Panc1 (cell line): ENCODE measurements around the gene SULT1E1. TPM values are rescaled to one million over a fixed set of nuclear protein-coding genes. Genes with fewer than 3 reads are reported as not detected.

Source experiments
- ATAC-seq: fragments of 200-7000 bp; cut with Tn5 transposase; 2 replicates; pipeline ENCODE4 v1.9.1; 2020; ENCODE audit warnings: mild to moderate bottlenecking, moderate library complexity
- BruUV-seq: library from RNA; stranded (reverse); fragments of 400-500 nt; replicated peaks from 2 replicates; lab custom pipeline; 2021; lab: Mats Ljungman, UMichigan
- CTCF ChIA-PET: fragments of 300-600 bp; sonication (Branson Sonifier 250); formaldehyde crosslinking; loops from one replicate; lab custom pipeline; 2022; ENCODE audit warnings: antibody characterized with exemption; lab: Charles Lee
- POLR2A ChIA-PET: fragments of 300-600 bp; sonication (Branson Sonifier 250); formaldehyde crosslinking; loops from one replicate; lab custom pipeline; 2022; ENCODE audit warnings: antibody characterized with exemption; lab: Charles Lee
- DNase-seq: peaks from one replicate; pipeline ENCODE4 v3.0.0-alpha.2; 2010; ENCODE audit warnings: low read depth, low spot score
- H3K27ac ChIP-seq: 2 replicates; pipeline ENCODE4 v1.5.1; 2011; ENCODE audit warnings: mild to moderate bottlenecking, low read length, inconsistent platforms
- H3K27me3 ChIP-seq: fragments of 200-500 bp; sonication (Bioruptor generic); 2 replicates; pipeline ENCODE4 v1.6.0; 2014; ENCODE audit warnings: low read length, inconsistent platforms; ENCODE audit not compliant: control insufficient read depth, insufficient read depth
- H3K36me3 ChIP-seq: fragments of 200-500 bp; sonication (Bioruptor generic); 2 replicates; pipeline ENCODE4 v1.5.1; 2014; ENCODE audit warnings: inconsistent platforms, mild to moderate bottlenecking, low read length, moderate library complexity; ENCODE audit not compliant: control insufficient read depth, insufficient read depth
- H3K4me1 ChIP-seq: 2 replicates; pipeline ENCODE4 v1.5.1; 2011; ENCODE audit warnings: inconsistent platforms, mild to moderate bottlenecking, low read length, moderate library complexity; ENCODE audit not compliant: control insufficient read depth, insufficient read depth
- H3K4me3 ChIP-seq, 2 experiments: 2 replicates each; pipeline ENCODE4 v1.5.1; 2011 to 2012; ENCODE audit warnings: low read depth in 2 of 2, low read length in 2 of 2, mild to moderate bottlenecking in 2 of 2, inconsistent platforms in 1 of 2, moderate library complexity in 1 of 2
- H3K9me3 ChIP-seq: fragments of 200-500 bp; sonication (Bioruptor generic); 2 replicates; pipeline ENCODE4 v1.5.1; 2014; ENCODE audit warnings: low read depth, mild to moderate bottlenecking, inconsistent platforms, low read length, moderate library complexity; ENCODE audit not compliant: control insufficient read depth, insufficient read depth
- CTCF ChIP-seq: fragments of 450-650 bp; IDR thresholded peaks from 2 replicates; pipeline ENCODE4 v1.5.1; 2017; ENCODE audit warnings: mild to moderate bottlenecking
- POLR2AphosphoS5 ChIP-seq: IDR thresholded peaks from 2 replicates; pipeline ENCODE4 v1.6.1; 2012; ENCODE audit warnings: mild to moderate bottlenecking, low read depth, low read length, moderate library complexity
- REST ChIP-seq, 2 experiments: IDR thresholded peaks; 2 replicates each; pipeline ENCODE4 v1.6.1; 2011 to 2012; ENCODE audit warnings: low read depth in 2 of 2, control low read depth in 1 of 2, low read length in 1 of 2, mild to moderate bottlenecking in 1 of 2, moderate library complexity in 1 of 2; ENCODE audit not compliant: insufficient read depth in 1 of 2
- SIN3A ChIP-seq: IDR thresholded peaks from 2 replicates; pipeline ENCODE4 v1.6.1; 2012; ENCODE audit warnings: low read depth, mild to moderate bottlenecking, low read length, moderate library complexity, borderline replicate concordance; ENCODE audit not compliant: insufficient read depth
- TCF7L2 ChIP-seq: IDR thresholded peaks from 2 replicates; pipeline ENCODE4 v1.6.1; 2011; ENCODE audit warnings: mild to moderate bottlenecking, low read depth, low read length, inconsistent platforms
- in situ Hi-C: cut with HindIII; loops from 2 replicates; pipeline ENCODE4 v1.10.0; 2016; ENCODE audit warnings: low sequenced_read_pairs, low pct_unique_long_range_greater_than_20kb
- intact Hi-C: fragments of 100-400 bp; cut with micrococcal nuclease; formaldehyde crosslinking; loops from one replicate; pipeline ENCODE4 v1.10.0; 2022; ENCODE audit not compliant: unreplicated experiment
- total RNA-seq: library from RNA; stranded (reverse); gene quantifications from one replicate; pipeline ENCODE4 v1.2.1, GENCODE V29; 2021; ENCODE audit not compliant: unreplicated experiment

SULT1E1 gene
- total RNA-seq, 1 experiment from 2014 or later = not detected

- no peak overlapping the region for H3K4me3 ChIP-seq
- DNase-seq (no peak), ATAC-seq (no peak)
- CTCF ChIA-PET = no interaction called here
- in situ Hi-C loops (no loop called here), intact Hi-C loops (loop anchor here (5.0 to 10.0 kb wide), 2 partner anchors 288 to 610 kb away; no protein-coding TSS in a partner anchor)
- H3K27ac ChIP-seq = no peak overlapping the region
- POLR2A ChIA-PET = no interaction called here
- H3K36me3 ChIP-seq = no peaks in the 10 kb centered on the region; the same call in 1 of the 2 replicates
- H3K9me3 ChIP-seq = no peaks in the 10 kb centered on the region
- H3K4me1 ChIP-seq = no peaks in the 10 kb centered on the region
- TF ChIP-seq CTCF (no peak), SIN3A (no peak), TCF7L2 (no peak), POLR2AphosphoS5 (no peak), REST (IDR thresholded peaks at IDR 0.05; ENCODE audit: insufficient read depth in 1 of 2, low read depth in 2 of 2, low read length in 1 of 2) (no peak)
- H3K27me3 ChIP-seq = no peaks in the 10 kb centered on the region
- no TSS peak for BruUV-seq
Measured at GRCh38 chr4:69894721-69895120, 34.8 kb upstream of the SULT1E1 start.

- H3K27me3 ChIP-seq = no peaks in the 10 kb centered on the region
- no TSS peak for BruUV-seq
- H3K27ac ChIP-seq = no peak overlapping the region
- CTCF ChIA-PET = no interaction called here
- POLR2A ChIA-PET = no interaction called here
- H3K4me1 ChIP-seq = no peaks in the 10 kb centered on the region
- H3K4me3 ChIP-seq = no peak overlapping the region
- H3K36me3 ChIP-seq = no peaks in the 10 kb centered on the region; the same call in 1 of the 2 replicates
- ATAC-seq = no peak
- no peaks in the 10 kb centered on the region for H3K9me3 ChIP-seq
- intact Hi-C loops = loop anchor here (10.0 kb wide), 1 partner anchor 611 kb away; no protein-coding TSS in a partner anchor
- TF ChIP-seq POLR2AphosphoS5 (no peak), CTCF (no peak), SIN3A (no peak), TCF7L2 (no peak)
- no peak for DNase-seq
- in situ Hi-C loops = no loop called here
Measured at GRCh38 chr4:69894186-69894585, 34.2 kb upstream of the SULT1E1 start.
